Measurements from ENCODE around the gene CDH23.

- TF ChIP-seq CTCF (IDR thresholded peaks at IDR 0.05) (no peak), POLR2A (IDR thresholded peaks at IDR 0.05) (no peak)
Measured at GRCh38 chr10:71641449-71641848, 244.7 kb downstream of the CDH23 start.
